SK-N-SH (cell line): ENCODE results near the gene ACTR3. TPM values are rescaled to one million over a fixed set of nuclear protein-coding genes. Genes with fewer than 3 reads are reported as not detected.

Experiments used
- CTCF ChIA-PET: fragments of 300-600, 350-600 bp; formaldehyde crosslinking; extraction: SDS; loops from one replicate; lab custom pipeline; 2021; lab: Yijun Ruan, JAX
- POLR2A ChIA-PET: fragments of 350-600 bp; sonication (Branson Sonifier 250); formaldehyde crosslinking; extraction: SDS; loops from one replicate; lab custom pipeline; 2020; ENCODE audit warnings: antibody characterized with exemption, inconsistent platforms; lab: Yijun Ruan, JAX
- DNase-seq: peaks from one replicate; pipeline ENCODE4 v3.0.0; 2012
- H2AFZ ChIP-seq: fragments of 200-600 bp; sonication (generic); 2 replicates; pipeline ENCODE4 v1.8.1; 2016; ENCODE audit warnings: antibody characterized with exemption, mild to moderate bottlenecking, low read depth
- H3F3A ChIP-seq: fragments of 200-600 bp; sonication (generic); replicated peaks from 2 replicates; pipeline ENCODE3; 2016; ENCODE audit warnings: antibody characterized with exemption, mild to moderate bottlenecking; ENCODE audit not compliant: insufficient read depth
- H3K27ac ChIP-seq, 2 experiments: fragments of 200-500 bp in 1 of 2; fragments of 200-600 bp in 1 of 2; sonication (Bioruptor generic) in 1 of 2; sonication (generic), shearing (Covaris generic) in 1 of 2; 2 replicates each; pipeline versions ENCODE4 v1.5.1 to v1.6.1; 2014 to 2016; ENCODE audit warnings: low read depth in 2 of 2, inconsistent platforms in 1 of 2, low read length in 1 of 2, mild to moderate bottlenecking in 1 of 2, mixed read lengths in 1 of 2
- H3K27me3 ChIP-seq: fragments of 200-600 bp; sonication (generic), shearing (Covaris generic); 2 replicates; pipeline ENCODE4 v1.6.1; 2016; ENCODE audit warnings: mixed run types; ENCODE audit not compliant: insufficient read depth
- H3K36me3 ChIP-seq, 2 experiments: fragments of 200-500 bp in 1 of 2; fragments of 200-600 bp in 1 of 2; sonication (Bioruptor generic) in 1 of 2; sonication (generic) in 1 of 2; replicated peaks in 1 of 2; 2 replicates each; pipeline versions ENCODE3 to v1.5.1; 2014 to 2016; ENCODE audit warnings: low read length in 1 of 2, mild to moderate bottlenecking in 1 of 2; ENCODE audit not compliant: insufficient read depth in 2 of 2, control insufficient read depth in 1 of 2
- H3K4me1 ChIP-seq, 2 experiments: fragments of 200-500 bp in 1 of 2; fragments of 200-600 bp in 1 of 2; sonication (Bioruptor generic) in 1 of 2; sonication (generic), shearing (Covaris generic) in 1 of 2; 2 replicates each; pipeline versions ENCODE4 v1.5.1 to v1.6.1; 2014 to 2016; ENCODE audit warnings: low read depth in 1 of 2, low read length in 1 of 2, mixed run types in 1 of 2; ENCODE audit not compliant: insufficient read depth in 2 of 2, control insufficient read depth in 1 of 2
- H3K4me2 ChIP-seq: fragments of 200-600 bp; sonication (generic), shearing (Covaris generic); 2 replicates; pipeline ENCODE4 v1.6.1; 2017; ENCODE audit warnings: mixed run types
- H3K4me3 ChIP-seq, 2 experiments: fragments of 200-500 bp in 1 of 2; fragments of 200-600 bp in 1 of 2; sonication (Bioruptor generic) in 1 of 2; sonication (generic), shearing (Covaris generic) in 1 of 2; 2 replicates each; pipeline versions ENCODE4 v1.5.1 to v1.8.1; 2014 to 2016; ENCODE audit warnings: low read depth in 2 of 2, inconsistent platforms in 1 of 2, low read length in 1 of 2, mild to moderate bottlenecking in 1 of 2, mixed read lengths in 1 of 2, moderate library complexity in 1 of 2
- H3K79me2 ChIP-seq: fragments of 200-600 bp; sonication (generic); 2 replicates; pipeline ENCODE4 v1.8.1; 2017; ENCODE audit warnings: mild to moderate bottlenecking; ENCODE audit not compliant: insufficient read depth
- H3K9ac ChIP-seq: fragments of 200-600 bp; sonication (generic); 2 replicates; pipeline ENCODE4 v1.6.1; 2017; ENCODE audit warnings: mixed run types
- H3K9me2 ChIP-seq: fragments of 200-600 bp; sonication (generic); 2 replicates; pipeline ENCODE4 v1.6.1; 2017; ENCODE audit warnings: mixed run types
- H3K9me3 ChIP-seq: fragments of 200-600 bp; sonication (generic); 2 replicates; pipeline ENCODE4 v1.6.1; 2017; ENCODE audit warnings: mixed run types, mild to moderate bottlenecking, moderate library complexity
- H4K20me1 ChIP-seq: fragments of 200-600 bp; sonication (generic); 2 replicates; pipeline ENCODE4 v1.6.1; 2017; ENCODE audit warnings: mild to moderate bottlenecking, mixed run types; ENCODE audit not compliant: insufficient read depth
- CHD2 ChIP-seq: fragments of 150-350 bp; IDR thresholded peaks from 2 replicates; pipeline ENCODE4 v1.6.1; 2018; ENCODE audit warnings: low read length; ENCODE audit not compliant: partially characterized antibody
- CTCF ChIP-seq: fragments of 200-600 bp; sonication (generic); IDR thresholded peaks from 2 replicates; pipeline ENCODE4 v1.6.1; 2017; ENCODE audit warnings: antibody characterized with exemption, mild to moderate bottlenecking, moderate library complexity
- ELF1 ChIP-seq: IDR thresholded peaks from 2 replicates; pipeline ENCODE4 v1.4.0; 2012
- FOSL2 ChIP-seq: IDR thresholded peaks from 2 replicates; pipeline ENCODE4 v1.4.0; 2012; ENCODE audit warnings: low read depth, mild to moderate bottlenecking, moderate library complexity, borderline replicate concordance
- FOXM1 ChIP-seq: IDR thresholded peaks from 2 replicates; pipeline ENCODE4 v1.4.0; 2012; ENCODE audit warnings: low read depth, mild to moderate bottlenecking
- JUND ChIP-seq: IDR thresholded peaks from 2 replicates; pipeline ENCODE4 v1.4.0; 2012
- MAX ChIP-seq: IDR thresholded peaks from 2 replicates; pipeline ENCODE4 v1.4.0; 2012; ENCODE audit warnings: low read depth
- MXI1 ChIP-seq: IDR thresholded peaks from 2 replicates; pipeline ENCODE4 v1.6.1; 2012; ENCODE audit warnings: mild to moderate bottlenecking, low read depth, low read length, improper control_type of control experiment
- NFIC ChIP-seq: IDR thresholded peaks from 2 replicates; pipeline ENCODE4 v1.4.0; 2012; ENCODE audit warnings: borderline replicate concordance
- RXRA ChIP-seq: IDR thresholded peaks from 2 replicates; pipeline ENCODE4 v1.4.0; 2012; ENCODE audit warnings: low read depth, mild to moderate bottlenecking, borderline replicate concordance
- SIN3A ChIP-seq: IDR thresholded peaks from 2 replicates; pipeline ENCODE4 v1.6.1; 2012; ENCODE audit warnings: low read depth, mild to moderate bottlenecking, low read length, moderate library complexity, borderline replicate concordance
- TAF1 ChIP-seq: IDR thresholded peaks from 2 replicates; pipeline ENCODE4 v1.6.1; 2012; ENCODE audit warnings: low read depth, mild to moderate bottlenecking, low read length, moderate library complexity, borderline replicate concordance
- TEAD4 ChIP-seq: IDR thresholded peaks from 2 replicates; pipeline ENCODE4 v1.4.0; 2012; ENCODE audit warnings: mild to moderate bottlenecking, borderline replicate concordance; ENCODE audit not compliant: insufficient read depth
- USF2 ChIP-seq: fragments of 150-350 bp; IDR thresholded peaks from 2 replicates; pipeline ENCODE4 v1.6.1; 2017; ENCODE audit warnings: antibody characterized with exemption, low read length, low read depth, borderline replicate concordance
- YY1 ChIP-seq: IDR thresholded peaks from 2 replicates; pipeline ENCODE4 v1.4.0; 2012; ENCODE audit warnings: low read depth, mild to moderate bottlenecking
- WGBS: methylation state at CpG from one replicate; pipeline ENCODE4 v1.1.6; 2017; ENCODE audit warnings: low lambda C conversion rate; 5-methylcytosine and 5-hydroxymethylcytosine counted together
- polyA plus RNA-seq, 3 experiments: library from polyadenylated mRNA; depleted of rRNA; stranded (reverse); fragments of >200 nt; gene quantifications; 2 replicates each; pipeline ENCODE4 v1.2.3, GENCODE V29; 2012

ACTR3 gene
- polyA plus RNA-seq, 1 of the 3 experiments (the other 2 are of a cell fraction), result 90.8 TPM

GRCh38 chr2:113895819-113896563 is 6.1 kb downstream of the ACTR3 start:
- ChIA-PET CTCF (interaction anchor here (0.6 kb wide), 1 partner anchor 33 kb away, joined by 3 read pairs; no protein-coding TSS in a partner anchor), POLR2A (interaction anchor here (1.4 kb wide), 1 partner anchor 139 kb away, joined by 3 read pairs; the partner anchor contains the start of gene SLC35F5)
- Histone ChIP-seq H4K20me1 (peaks cover 94% of the 10 kb centered on the region), H3K9me2 (no peaks in the 10 kb centered on the region), H3F3A (peaks cover 17% of the 10 kb centered on the region), H3K27ac (peak overlapping the region in 1 of 2 experiments; percentile 8; a peak in 1 of 4 replicates), H2AFZ (no peak overlapping the region), H3K4me2 (no peak overlapping the region), H3K36me3 (peaks cover 2 to 26% of the 10 kb centered on the region in 2 experiments), H3K4me3 (no peak overlapping the region), H3K9ac (no peak overlapping the region), H3K4me1 (peaks cover 26 to 64% of the 10 kb centered on the region in 2 experiments), H3K9me3 (no peaks in the 10 kb centered on the region), H3K27me3 (no peaks in the 10 kb centered on the region), H3K79me2 (peaks cover 100% of the 10 kb centered on the region)
- WGBS, result 88% methylated on average over 1 of the region's 1 CpG
- DNase-seq, result no peak
- TF ChIP-seq ELF1, result no peak
- TF ChIP-seq FOXM1, result no peak
- TF ChIP-seq NFIC, result no peak
- no peak for TF ChIP-seq JUND
- TF ChIP-seq RXRA, result no peak
- TF ChIP-seq YY1, result no peak
- no peak for TF ChIP-seq USF2
- TF ChIP-seq MXI1, result no peak
- TF ChIP-seq SIN3A, result no peak
- TF ChIP-seq TAF1, result no peak
- no peak for TF ChIP-seq CHD2
- no peak for TF ChIP-seq TEAD4
- no peak for TF ChIP-seq CTCF
- TF ChIP-seq FOSL2, result no peak

- no peaks in the 10 kb centered on the region for H3K9me2 ChIP-seq
- no peaks in the 10 kb centered on the region for H3K27me3 ChIP-seq
- no peak overlapping the region for H3K4me3 ChIP-seq
- H3K4me1 ChIP-seq, result peaks cover 24 to 62% of the 10 kb centered on the region in 2 experiments
- H2AFZ ChIP-seq, result no peak overlapping the region
- TF ChIP-seq MAX, result no peak
- TF ChIP-seq RXRA, result no peak
- WGBS, result 55% methylated on average over 2 of the region's 2 CpGs
- POLR2A ChIA-PET, result interaction anchor here (1.4 kb wide), 1 partner anchor 140 kb away, joined by 3 read pairs; the partner anchor contains the start of gene SLC35F5
- H3K9me3 ChIP-seq, result no peaks in the 10 kb centered on the region
- peaks cover 15% of the 10 kb centered on the region for H3F3A ChIP-seq
- peak overlapping the region; percentile 6 to 8; a peak in 2 of 4 replicates for H3K27ac ChIP-seq
- H3K4me2 ChIP-seq, result 0 out of 2 replicates have a peak overlapping the region, but pooled peaks have one; percentile 18
- peaks cover 2 to 26% of the 10 kb centered on the region in 2 experiments for H3K36me3 ChIP-seq
- H4K20me1 ChIP-seq, result peaks cover 100% of the 10 kb centered on the region
- no peak overlapping the region for H3K9ac ChIP-seq
- DNase-seq, result no peak
- CTCF ChIA-PET, result no interaction called here
- peaks cover 100% of the 10 kb centered on the region for H3K79me2 ChIP-seq
These were observed 6.9 kb downstream of the ACTR3 start for GRCh38 chr2:113896791-113897190.
